ENCODE data around the gene GNG2. TPM values are rescaled to one million over a fixed set of nuclear protein-coding genes. Genes with fewer than 3 reads are reported as not detected.
A peak's percentile ranks its signal among the peaks of the same experiment; 100 is the strongest.

Gene GNG2
- total and polyA plus RNA-seq, 10 donors = 23.6 to 180 (median 99.1) TPM

DNA sequence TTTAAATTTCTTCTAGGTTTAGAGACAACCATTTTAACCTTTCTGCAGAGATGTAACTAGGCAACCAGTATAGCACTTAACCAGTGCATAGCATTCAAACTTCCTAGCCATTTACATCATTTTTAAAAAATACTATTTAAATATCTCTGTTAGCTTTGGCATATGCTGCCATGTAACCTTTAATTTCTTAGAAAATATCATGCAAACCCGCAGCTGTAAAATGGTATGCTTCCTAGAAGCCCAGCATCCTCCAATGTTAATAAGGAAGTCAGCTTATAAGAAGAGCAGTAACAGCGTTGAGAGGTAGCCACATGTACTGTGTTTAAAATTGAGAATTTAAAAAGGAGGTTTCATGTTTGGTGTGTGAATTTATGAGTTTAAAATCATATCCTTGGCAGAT, 22.8 kb downstream of the GNG2 start:
- intact Hi-C loops (cut with DNase I; ENCODE audit: low total_unique reads) = no loop called here
- Histone ChIP-seq H3K4me3 (peak overlapping the region in 1 of 8 donors; percentile 45), H3K4me1 (peaks cover 37 to 96% (median 65%) of the 10 kb centered on the region in 6 donors), H3K27me3 (replicated peaks in 1 of 7) (no peaks in the 10 kb centered on the region), H3K36me3 (peaks cover 0 to 15% (median 0%) of the 10 kb centered on the region in 6 donors), H3K27ac (peak overlapping the region in 7 of 8 donors; percentile 69 to 88 (median 84)), H3K9me3 (no peaks in the 10 kb centered on the region)
- TF ChIP-seq POLR2A (IDR thresholded peaks at IDR 0.05) (no peak), CTCF (IDR thresholded peaks at IDR 0.05 in 8 of 11, conservative IDR thresholded peaks at IDR 0.05 in 3 of 11) (no peak), POLR2AphosphoS5 (IDR thresholded peaks at IDR 0.05) (no peak)
- DNase-seq = no peak
- 60 to 68% (median 61%) methylated on average over 2 of the region's 2 CpGs for WGBS, 5 donors

DNA sequence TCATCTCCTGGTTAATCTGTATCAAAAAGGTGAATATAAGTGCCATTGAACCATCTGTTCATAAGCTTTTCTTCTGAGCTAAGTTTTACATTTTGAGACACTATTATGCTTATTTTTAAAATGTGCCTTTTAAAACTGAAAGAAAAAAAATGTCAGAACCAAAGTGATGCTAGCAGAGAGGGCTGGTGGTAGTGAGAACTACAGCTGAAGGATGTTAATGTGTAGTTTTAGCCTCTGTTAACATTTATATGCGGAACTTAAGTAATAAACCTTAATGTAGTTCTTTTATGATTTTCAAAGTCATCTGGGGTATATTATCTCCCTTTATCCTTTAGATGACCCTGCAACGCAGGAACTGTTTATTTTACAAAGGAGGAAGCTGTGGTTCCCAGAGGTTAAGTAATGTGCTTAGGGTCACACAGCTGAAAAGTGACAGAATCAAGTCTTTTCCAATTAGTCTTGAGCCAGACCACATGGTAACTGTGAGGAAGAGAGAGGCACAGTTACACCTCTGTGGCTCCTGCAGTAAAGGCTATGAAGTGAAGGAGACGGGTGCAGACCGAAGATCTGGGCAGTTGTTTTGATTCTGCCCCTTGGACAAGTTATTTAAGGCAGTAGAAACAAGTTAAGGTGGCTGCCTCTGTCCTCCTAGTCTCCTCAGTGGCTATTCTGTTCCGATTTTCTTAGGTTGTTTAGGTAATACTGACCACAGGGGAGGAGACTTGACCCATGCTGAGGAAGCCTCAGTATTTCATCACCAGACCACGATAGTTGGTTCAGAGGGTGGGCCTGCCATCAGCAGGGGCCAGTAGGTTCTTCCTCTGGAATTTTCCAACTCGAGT, 23.9 kb downstream of the GNG2 start:
- no peaks in the 10 kb centered on the region for H3K9me3 ChIP-seq
- peaks cover 0 to 8% (median 0%) of the 10 kb centered on the region in 6 donors for H3K36me3 ChIP-seq
- intact Hi-C loops (cut with DNase I; ENCODE audit: low total_unique reads) = no loop called here
- peaks cover 32 to 96% (median 56%) of the 10 kb centered on the region in 6 donors for H3K4me1 ChIP-seq
- H3K27me3 ChIP-seq (replicated peaks in 1 of 7) = no peaks in the 10 kb centered on the region
- H3K4me3 ChIP-seq = peak overlapping the region in 1 of 8 donors; percentile 45
- 22 to 39% (median 29%) methylated on average over 7 of the region's 7 CpGs for WGBS, 5 donors
- DNase-seq = no peak
- TF ChIP-seq CTCF (IDR thresholded peaks at IDR 0.05 in 8 of 11, conservative IDR thresholded peaks at IDR 0.05 in 3 of 11) = peak in 1 of 11 experiments; percentile 21
- no peak for TF ChIP-seq POLR2A (IDR thresholded peaks at IDR 0.05)
- TF ChIP-seq POLR2AphosphoS5 (IDR thresholded peaks at IDR 0.05) = peak in 1 of 3 donors; percentile 78
- peak overlapping the region; percentile 48 to 88 (median 80) for H3K27ac ChIP-seq

- no peak overlapping the region for H3K4me3 ChIP-seq
- no peaks in the 10 kb centered on the region for H3K27me3 ChIP-seq (replicated peaks in 1 of 7)
- intact Hi-C loops (cut with DNase I; ENCODE audit: low total_unique reads) = no loop called here
- no peak for DNase-seq
- H3K36me3 ChIP-seq = peaks cover 0 to 7% (median 0%) of the 10 kb centered on the region in 6 donors
- H3K4me1 ChIP-seq = peaks cover 0 to 77% (median 25%) of the 10 kb centered on the region in 6 donors
- 51 to 63% (median 53%) methylated on average over 2 of the region's 2 CpGs for WGBS, 5 donors
- H3K9me3 ChIP-seq = no peaks in the 10 kb centered on the region
- TF ChIP-seq CTCF (IDR thresholded peaks at IDR 0.05 in 8 of 11, conservative IDR thresholded peaks at IDR 0.05 in 3 of 11) = no peak
- no peak for TF ChIP-seq POLR2A (IDR thresholded peaks at IDR 0.05)
- TF ChIP-seq POLR2AphosphoS5 (IDR thresholded peaks at IDR 0.05) = no peak
- peak overlapping the region in 3 of 8 donors; percentile 3 to 38 (median 31) for H3K27ac ChIP-seq
Observed at GRCh38 chr14:51889851-51890250, 29.4 kb downstream of the GNG2 start.

DNA sequence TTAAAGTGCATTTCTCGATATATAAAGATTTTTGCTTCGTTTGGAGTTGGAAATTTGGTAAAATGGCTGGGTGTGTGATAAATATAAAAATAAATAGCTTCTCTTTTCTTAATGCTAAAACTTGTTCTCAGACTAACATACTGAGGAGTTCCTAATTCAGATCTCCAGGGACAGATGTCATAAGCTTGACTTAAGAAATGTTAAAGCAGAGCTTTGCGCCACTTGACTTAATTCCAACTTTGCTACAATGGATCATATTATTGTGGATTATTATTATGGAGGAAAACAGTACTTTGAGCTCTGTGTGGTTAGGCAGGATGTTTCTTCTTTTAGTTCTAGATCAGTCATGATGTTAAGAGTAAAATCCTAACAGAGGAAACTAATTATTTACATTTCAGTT, 33.8 kb downstream of the GNG2 start:
- Histone ChIP-seq H3K9me3 (no peaks in the 10 kb centered on the region), H3K4me1 (peaks cover 6 to 52% (median 21%) of the 10 kb centered on the region in 6 donors), H3K36me3 (peaks cover 0 to 9% (median 2%) of the 10 kb centered on the region in 6 donors), H3K4me3 (no peak overlapping the region), H3K27ac (no peak overlapping the region), H3K27me3 (replicated peaks in 1 of 7) (no peaks in the 10 kb centered on the region)
- TF ChIP-seq POLR2AphosphoS5 (IDR thresholded peaks at IDR 0.05) (no peak), POLR2A (IDR thresholded peaks at IDR 0.05) (no peak), CTCF (IDR thresholded peaks at IDR 0.05 in 8 of 11, conservative IDR thresholded peaks at IDR 0.05 in 3 of 11) (no peak)
- intact Hi-C loops (cut with DNase I; ENCODE audit: low total_unique reads) = no loop called here
- DNase-seq = no peak
- 93 to 97% (median 95%) methylated on average over 3 of the region's 3 CpGs for WGBS, 5 donors
